Hematopoietic multipotent progenitor cell treated with erythropoietin and hydrocortisone succinate and interleukin-3 and kit ligand, for 6 days (in vitro differentiated cells): ENCODE measurements around the gene GNG14.
"Not testable (repeated sequence)": the region's sequence is repeated elsewhere in the genome, so short reads cannot be mapped to it uniquely, and the experiment has no call there.

Experiments used
- DNase-seq: peaks from one replicate; pipeline ENCODE4 v3.0.0-alpha.2; 2015

Gene GNG14

DNA sequence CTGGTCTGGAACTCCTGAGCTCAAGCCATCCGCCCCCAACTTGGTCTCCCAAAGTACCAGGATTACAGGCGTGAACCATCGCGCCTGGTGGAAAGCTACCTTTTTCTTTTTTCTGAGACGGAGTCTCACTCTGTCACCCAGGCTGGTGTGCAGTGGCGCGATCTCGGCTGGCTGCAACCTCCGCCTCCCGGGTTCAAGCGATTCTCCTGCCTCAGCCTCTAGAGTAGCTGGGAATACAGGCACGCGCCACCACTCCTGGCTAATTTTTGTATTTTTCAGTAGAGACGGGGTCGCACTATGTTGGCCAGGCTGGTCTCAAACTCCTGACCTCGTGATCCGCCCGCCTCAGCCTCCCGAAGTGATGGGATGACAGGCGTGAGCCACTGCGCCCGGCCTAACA, 9.6 kb downstream of the GNG14 start:
- not testable (repeated sequence) for DNase-seq

DNA sequence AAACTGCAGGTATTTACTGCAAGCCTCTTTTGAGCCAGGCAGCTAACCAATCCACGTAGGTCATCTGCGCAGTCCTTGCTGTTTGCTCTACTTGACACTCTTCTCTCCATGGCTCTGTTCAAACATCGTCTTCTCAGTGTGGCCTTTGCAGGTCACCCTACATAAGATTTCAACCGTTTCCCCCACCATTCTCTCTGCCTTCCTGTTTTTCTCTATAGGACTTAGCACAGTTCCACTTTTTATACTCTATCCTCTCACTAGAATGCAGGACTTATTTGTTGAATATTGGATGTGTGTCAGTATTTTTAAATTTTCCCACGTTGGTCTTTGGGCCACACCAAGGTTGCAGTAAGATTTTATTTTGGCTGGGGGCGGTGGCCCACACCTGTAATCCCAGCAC, 10.3 kb downstream of the GNG14 start:
- DNase-seq = no peak

DNA sequence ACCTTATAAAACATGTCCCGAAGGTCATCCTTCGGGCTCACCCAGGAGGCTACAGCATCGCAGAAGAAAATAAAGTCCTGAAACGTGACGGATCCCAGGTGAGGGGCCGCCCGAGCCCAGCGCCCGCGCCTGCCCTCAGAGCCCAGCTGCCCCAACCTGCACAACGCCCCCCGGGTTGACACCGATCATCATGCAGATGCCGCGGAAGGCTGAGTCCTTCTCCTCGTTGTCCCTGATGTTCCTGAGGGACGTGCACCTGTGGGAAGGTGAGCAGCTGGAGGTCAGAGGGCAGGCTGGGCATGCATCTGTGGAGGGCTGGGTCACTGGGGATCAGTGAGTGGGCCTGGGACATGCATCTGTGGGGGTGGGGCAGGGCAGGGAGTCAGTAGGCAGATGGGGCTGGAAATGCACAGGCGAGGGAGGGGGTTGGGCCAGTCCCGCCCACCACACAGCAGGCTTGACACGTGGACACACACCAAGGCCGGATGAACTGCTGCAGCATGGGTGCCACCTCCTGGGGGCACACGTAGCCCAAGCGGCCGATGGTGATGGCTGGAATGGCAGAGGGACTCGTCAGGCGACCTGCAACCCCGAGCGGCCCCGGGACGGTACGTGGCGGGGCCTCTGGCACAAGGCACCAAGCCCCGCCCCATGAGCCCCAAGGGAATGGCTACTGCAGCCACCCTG, 13.9 kb downstream of the GNG14 start:
- no peak for DNase-seq

DNA sequence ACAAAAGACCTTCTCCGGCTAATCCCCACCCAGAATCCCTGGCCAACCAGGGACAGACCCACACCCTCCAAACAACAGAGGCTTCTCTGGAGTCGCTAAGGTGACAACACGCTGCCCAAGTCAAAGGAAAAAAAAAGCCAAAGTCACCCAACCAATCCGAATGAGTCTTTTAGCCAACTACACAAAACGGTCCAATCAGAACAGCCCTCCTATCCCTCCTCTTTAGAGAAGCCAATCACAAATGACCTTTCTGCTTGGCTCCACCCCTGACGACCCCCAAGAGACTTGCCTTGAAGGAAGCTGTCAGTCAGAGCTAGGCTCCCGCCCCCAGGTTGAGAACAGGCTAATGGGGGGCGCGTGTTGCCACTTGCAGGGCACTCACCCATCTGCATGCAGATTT, 15.2 kb downstream of the GNG14 start:
- DNase-seq = peak; percentile 88

DNA sequence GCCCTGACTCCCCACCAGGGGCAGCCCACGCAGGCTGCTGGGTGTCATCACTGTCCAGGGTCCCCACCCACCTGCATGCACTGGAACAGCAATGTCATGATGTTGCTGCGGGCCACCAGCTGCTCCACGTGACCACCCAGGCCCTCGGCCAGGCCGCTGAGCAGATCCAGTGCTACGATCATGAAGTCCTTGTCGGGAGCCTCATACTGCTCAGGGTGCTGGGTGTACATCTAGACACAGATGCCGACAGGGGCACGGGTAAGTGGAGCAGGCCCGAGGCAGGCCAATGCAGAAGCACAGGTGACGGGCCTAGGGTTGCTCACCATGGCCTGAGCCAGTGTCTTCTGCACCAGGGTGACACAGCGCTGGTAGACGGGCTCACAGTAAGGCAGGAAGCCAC, 17.4 kb downstream of the GNG14 start:
- no peak for DNase-seq

- no peak for DNase-seq
Observed at GRCh38 chr19:12705654-12706331, 18.0 kb downstream of the GNG14 start.

DNA sequence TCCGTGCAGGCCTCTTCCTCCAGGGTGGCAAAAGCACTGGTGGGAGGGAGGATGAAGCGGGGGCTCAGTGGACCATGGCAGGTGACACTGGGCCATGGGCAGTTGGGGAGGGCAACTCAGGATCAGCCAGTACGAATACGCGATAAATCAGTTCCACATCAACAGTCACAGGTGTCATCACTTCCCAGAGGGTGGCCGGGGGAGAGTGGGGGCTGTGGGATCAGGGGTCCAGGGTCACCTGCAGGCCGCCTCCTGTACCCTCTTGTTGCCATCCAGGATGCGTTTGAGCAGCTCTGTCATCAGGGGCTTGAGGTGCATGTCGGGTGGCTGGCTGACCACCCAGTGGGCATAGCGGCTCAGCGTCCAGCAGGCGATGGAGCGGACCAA, 18.5 kb downstream of the GNG14 start:
- DNase-seq = no peak

- no peak for DNase-seq
Observed at GRCh38 chr19:12708641-12709040, 20.8 kb downstream of the GNG14 start.

DNA sequence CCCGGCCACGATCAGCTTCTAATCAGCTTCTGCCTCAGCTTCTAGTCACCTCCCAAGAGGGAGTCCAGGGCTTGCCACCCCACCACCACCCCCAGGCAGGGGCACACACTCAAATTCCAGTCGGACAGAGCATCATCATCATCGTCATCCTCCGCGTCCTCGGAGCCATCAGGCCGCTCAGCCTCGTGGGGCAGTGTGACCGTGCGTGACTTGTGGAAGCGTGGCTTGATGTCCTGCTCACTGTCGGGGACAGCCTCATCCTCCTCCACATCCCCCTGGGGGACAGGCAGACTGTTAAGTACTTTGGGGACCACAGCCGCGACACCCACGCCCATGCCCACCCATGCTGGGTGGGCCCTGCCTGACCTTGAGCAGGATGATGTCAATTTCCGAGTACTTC, 23.4 kb downstream of the GNG14 start:
- no peak for DNase-seq

DNA sequence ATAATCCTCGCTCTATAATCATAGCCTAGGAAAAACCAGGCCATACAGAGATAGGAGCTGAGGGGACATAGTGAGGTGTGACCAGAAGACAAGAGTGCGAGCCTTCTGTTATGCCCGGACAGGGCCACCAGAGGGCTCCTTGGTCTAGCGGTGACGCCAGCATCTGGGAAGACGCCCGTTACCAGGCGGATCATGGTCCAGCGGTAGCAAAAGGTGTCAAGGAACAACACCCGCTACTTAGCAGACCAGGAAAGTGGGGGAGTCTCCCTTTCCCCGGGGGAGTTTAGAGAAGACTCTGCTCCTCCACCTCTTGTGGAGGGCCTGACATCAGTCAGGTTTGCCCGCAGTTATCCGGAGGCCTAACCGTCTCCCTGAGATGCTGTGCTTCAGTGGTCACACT, 24.3 kb downstream of the GNG14 start:
- not testable (repeated sequence) for DNase-seq

DNA sequence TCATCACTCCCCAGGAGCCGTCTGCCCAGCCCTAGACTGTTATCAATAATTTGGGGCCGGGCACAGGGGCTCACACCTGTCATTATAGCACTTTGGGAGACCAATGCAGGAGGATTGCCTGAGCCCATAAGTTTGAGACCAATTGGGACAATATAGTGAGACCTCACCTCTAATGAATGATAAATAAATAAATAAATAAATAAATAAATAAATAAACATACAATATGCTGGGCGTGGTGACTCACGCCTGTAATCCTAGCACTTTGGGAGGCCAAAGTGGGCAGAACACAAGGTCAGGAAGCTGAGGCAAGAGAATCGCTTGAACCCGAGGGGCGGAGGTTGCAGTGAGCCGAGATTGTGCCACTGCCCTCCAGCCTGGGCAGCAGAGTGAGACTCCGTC, 25.5 kb downstream of the GNG14 start:
- not testable (repeated sequence) for DNase-seq

DNA sequence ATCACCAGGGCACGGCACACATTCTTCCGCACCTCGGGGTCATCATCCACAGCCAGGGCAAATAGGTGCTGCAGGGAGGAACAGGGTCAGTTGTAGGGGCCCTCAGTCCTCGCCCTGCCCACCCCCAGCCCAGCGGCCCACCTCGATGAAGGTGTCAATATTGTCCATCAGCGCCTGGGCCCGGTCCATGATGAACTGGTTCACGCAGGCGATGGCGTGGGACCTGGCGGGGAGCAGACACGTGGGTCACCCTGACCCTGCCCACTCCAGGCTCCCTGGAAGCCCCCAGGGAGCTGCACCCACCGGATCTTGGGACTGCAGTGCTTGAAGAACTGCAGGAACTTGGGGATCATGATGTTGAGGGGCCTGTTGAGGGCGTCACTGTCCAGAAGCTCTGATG, 27.3 kb downstream of the GNG14 start:
- no peak for DNase-seq

GRCh38 chr19:12715929-12716328, 28.1 kb downstream of the GNG14 start:
- DNase-seq = peak; percentile 47

- no peak for DNase-seq
Observed at GRCh38 chr19:12720296-12720695, 32.5 kb downstream of the GNG14 start.

DNA sequence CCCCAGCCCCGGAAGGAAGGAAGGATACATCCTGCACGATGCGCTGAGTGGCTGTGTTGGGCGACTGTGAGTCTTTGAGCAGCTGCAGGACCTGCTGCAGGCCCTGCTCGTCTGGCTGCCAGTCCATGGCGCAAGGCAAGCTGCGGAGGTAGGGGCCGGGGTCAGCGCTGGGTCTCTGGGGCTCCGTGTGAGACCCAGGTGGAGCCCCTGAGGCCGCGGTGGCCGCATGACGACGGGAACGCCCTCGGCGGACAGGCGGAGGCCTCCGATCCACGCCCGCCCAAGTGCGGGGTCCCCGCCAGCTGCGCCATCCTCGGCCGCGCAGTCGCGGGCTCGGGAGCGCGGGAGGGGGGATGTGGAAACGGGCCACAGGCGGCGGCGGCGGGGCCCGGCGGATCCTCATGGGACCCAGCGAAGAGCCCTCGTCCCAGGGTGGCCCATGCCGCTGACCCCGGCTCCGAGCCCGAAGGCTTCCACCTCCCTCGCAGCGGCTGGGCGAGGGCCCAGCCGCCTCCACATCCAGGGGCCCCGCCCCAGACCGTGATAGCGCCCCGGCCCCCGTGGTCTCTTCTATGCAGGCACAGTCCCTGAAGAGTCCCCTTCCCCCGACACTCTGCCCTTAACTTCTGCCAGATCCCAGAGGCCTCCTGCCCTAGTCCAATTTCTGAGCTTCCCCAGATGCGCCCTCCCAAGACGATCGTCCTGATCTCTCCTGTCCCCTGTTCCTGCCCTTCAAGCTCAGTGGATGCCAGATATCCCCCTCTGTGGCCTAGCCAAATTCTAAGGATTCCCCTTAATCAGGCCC, 33.3 kb downstream of the GNG14 start:
- DNase-seq = peak; percentile 58

GRCh38 chr19:12721656-12722565, 34.1 kb downstream of the GNG14 start:
- DNase-seq = peak; percentile 88

- DNase-seq = peak; percentile 100
Observed at GRCh38 chr19:12722566-12723380, 35.0 kb downstream of the GNG14 start.

DNA sequence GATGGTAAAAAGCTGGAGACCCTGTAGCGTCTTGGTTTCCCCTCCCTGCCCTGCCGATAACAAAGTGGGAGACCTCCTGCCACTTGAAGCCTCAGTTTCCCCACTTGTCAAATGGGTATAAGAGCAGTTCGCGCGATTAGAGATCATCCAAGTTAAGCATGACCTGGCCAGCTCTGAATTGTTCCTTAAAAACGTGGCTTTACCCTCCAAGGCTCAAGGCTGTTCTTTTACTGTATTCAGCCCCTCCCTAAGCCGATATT, 35.5 kb downstream of the GNG14 start:
- DNase-seq = peak; percentile 51

DNA sequence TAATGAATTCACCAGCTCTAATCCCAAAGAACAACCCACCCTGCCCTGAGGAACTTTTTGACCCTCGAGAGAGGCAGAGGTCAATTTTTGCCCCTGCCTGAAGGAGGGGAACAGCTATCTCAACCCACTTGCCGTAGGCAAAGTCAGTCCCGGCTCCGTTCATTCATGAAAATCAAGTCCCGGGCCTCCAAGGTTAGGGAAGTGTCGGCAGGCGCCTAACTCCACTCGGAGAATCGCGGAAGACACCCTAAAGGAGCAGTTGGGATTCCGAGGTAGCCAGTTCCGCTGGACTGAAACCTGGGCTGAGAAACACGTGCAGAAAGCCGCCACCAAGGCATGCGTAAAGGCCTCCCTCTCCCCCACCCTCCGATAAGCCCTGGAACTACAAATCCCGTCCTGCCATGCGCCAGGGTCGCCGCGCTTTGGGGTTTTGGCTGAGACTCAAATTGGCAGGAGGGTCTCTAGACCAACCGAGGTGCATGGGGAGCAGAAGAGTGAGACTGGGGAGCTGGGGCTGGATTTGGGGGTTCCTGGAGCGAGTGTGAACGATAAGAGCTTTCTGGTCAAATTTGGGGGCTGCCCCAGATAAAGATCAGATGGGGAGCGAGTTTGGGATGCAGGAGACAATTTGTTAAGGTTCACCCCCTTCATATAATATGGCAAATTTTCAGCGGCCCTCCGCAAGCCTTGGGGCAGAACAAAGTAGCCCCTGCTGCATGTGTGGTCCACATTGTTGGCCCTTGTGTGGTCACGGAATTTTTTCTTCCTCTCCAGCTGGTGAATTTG, 36.0 kb downstream of the GNG14 start, which contains the start of gene TNPO2:
TSS of gene TNPO2 (minus strand) at position 292 of the 786 bp plus-strand sequence. CDS start 2,955 bp downstream, outside the sequence.
- peak; percentile 91 for DNase-seq

DNA sequence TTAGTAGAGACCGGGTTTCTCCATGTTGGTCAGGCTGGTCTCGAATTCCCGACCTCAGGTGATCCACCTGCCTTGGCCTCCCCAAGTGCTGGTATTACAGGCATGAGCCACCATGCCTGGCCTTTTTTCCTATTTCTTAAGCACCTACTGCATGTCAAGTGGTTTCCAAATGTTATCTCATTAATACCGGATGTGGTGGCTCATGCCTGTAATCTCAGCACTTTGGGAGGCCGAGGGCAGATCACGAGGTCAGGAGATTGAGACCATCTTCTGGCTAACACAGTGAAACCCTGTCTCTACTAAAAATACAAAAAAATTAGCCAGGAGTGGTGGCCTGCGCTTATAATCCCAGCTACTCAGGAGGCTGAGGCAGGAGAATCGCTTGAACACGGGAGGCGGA, 37.8 kb downstream of the GNG14 start:
- DNase-seq = peak; percentile 24

DNA sequence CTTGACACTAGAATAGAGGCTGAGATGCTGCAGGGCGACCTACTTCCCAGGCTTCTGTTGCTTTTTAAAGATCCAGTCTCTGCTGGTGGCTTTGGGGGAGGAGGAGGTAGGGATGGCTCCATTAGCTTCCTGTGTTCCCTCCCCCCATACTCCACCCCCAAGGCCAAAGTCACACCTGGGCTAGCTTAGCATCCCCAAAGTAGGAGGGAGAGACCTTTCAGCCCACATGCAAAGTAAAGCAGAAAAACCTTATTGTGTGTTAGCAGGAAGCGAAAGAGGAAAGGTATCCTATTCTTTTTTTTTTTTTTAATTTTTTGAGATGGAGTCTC, 39.2 kb downstream of the GNG14 start:
- no peak for DNase-seq
